Measurements from ENCODE around the gene ZNF518A. TPM values are rescaled to one million over a fixed set of nuclear protein-coding genes. Genes with fewer than 3 reads are reported as not detected.

Gene ZNF518A
- polyA plus RNA-seq (51.0 and 56.7 TPM in 2 replicates), polyA minus RNA-seq (93.0 and 107 TPM in 2 replicates)

- TF ChIP-seq CTCF (IDR thresholded peaks at IDR 0.05; ENCODE audit: poor library complexity, severe bottlenecking) = peak; percentile 10
- no peak for TF ChIP-seq SMC3 (conservative IDR thresholded peaks at IDR 0.05; ENCODE audit: poor library complexity)
- TF ChIP-seq RAD21 (conservative IDR thresholded peaks at IDR 0.05) = no peak
- peak; percentile 82 for TF ChIP-seq REST (IDR thresholded peaks at IDR 0.05; ENCODE audit: borderline replicate concordance)
- peak; percentile 36 for TF ChIP-seq EP300 (conservative IDR thresholded peaks at IDR 0.05; ENCODE audit: poor library complexity, severe bottlenecking)
- TF ChIP-seq EZH2 (IDR thresholded peaks at IDR 0.05; ENCODE audit: borderline replicate concordance, insufficient read depth, low read length, poor library complexity, severe bottlenecking) = no peak
- TF ChIP-seq POLR2AphosphoS5 (IDR thresholded peaks at IDR 0.05) = peak; percentile 86
- peak; percentile 85 for TF ChIP-seq TAF1 (IDR thresholded peaks at IDR 0.05; ENCODE audit: low read depth)
- peak; percentile 66 for TF ChIP-seq MXI1 (conservative IDR thresholded peaks at IDR 0.05; ENCODE audit: poor library complexity, severe bottlenecking)
- Histone ChIP-seq H3K27me3 (ENCODE audit: insufficient read depth, low read depth, low read length) (no peaks in the 10 kb centered on the region), H3K9ac (ENCODE audit: low read length) (peak within 1 kb of the TSS; percentile 81), H4K20me1 (ENCODE audit: insufficient read depth) (no peaks in the 10 kb centered on the region), H3F3A (ENCODE audit: insufficient read depth, low read length, poor library complexity, severe bottlenecking) (no peaks in the 10 kb centered on the region), H3K9me3 (ENCODE audit: low read length) (no peaks in the 10 kb centered on the region), H3K4me2 (ENCODE audit: low read length) (peak within 1 kb of the TSS; percentile 95), H3K36me3 (ENCODE audit: insufficient read depth, low read length) (no peaks in the 10 kb centered on the region), H3K9me2 (ENCODE audit: insufficient read depth, low read length) (no peaks in the 10 kb centered on the region), H3K79me2 (replicated peaks; ENCODE audit: insufficient read depth, low read length) (peaks cover 14% of the 10 kb centered on the region), H3K4me3 (ENCODE audit: low read length) (peak within 1 kb of the TSS; percentile 76), H3K27ac (ENCODE audit: low read length) (peak within 1 kb of the TSS; percentile 90), H2AFZ (ENCODE audit: low read depth, low read length) (peak within 1 kb of the TSS; percentile 95)
These were observed at the start of gene ZNF518A for GRCh38 chr10:96129387-96130325. Gene ZNF518A, plus strand, starts transcription at chr10:96130297. Its CDS starts 26,026 bp downstream, at chr10:96156323.

GRCh38 chr10:96082153-96082552 is 47.9 kb upstream of the ZNF518A start:
- Histone ChIP-seq H3F3A (ENCODE audit: insufficient read depth, low read length, poor library complexity, severe bottlenecking) (no peaks in the 10 kb centered on the region), H3K36me3 (ENCODE audit: insufficient read depth, low read length) (no peaks in the 10 kb centered on the region), H2AFZ (ENCODE audit: low read depth, low read length) (no peak overlapping the region), H3K79me2 (replicated peaks; ENCODE audit: insufficient read depth, low read length) (no peaks in the 10 kb centered on the region), H3K9ac (ENCODE audit: low read length) (no peak overlapping the region), H3K27ac (ENCODE audit: low read length) (peak overlapping the region; percentile 68), H3K4me3 (ENCODE audit: low read length) (peak overlapping the region; percentile 27), H4K20me1 (ENCODE audit: insufficient read depth) (no peaks in the 10 kb centered on the region), H3K4me2 (ENCODE audit: low read length) (no peak overlapping the region), H3K9me2 (ENCODE audit: insufficient read depth, low read length) (no peaks in the 10 kb centered on the region), H3K27me3 (ENCODE audit: insufficient read depth, low read depth, low read length) (no peaks in the 10 kb centered on the region), H3K9me3 (ENCODE audit: low read length) (no peaks in the 10 kb centered on the region)
- peak; percentile 85 for TF ChIP-seq POLR2AphosphoS5 (IDR thresholded peaks at IDR 0.05)
- no peak for TF ChIP-seq EZH2 (IDR thresholded peaks at IDR 0.05; ENCODE audit: borderline replicate concordance, insufficient read depth, low read length, poor library complexity, severe bottlenecking)
- TF ChIP-seq SMC3 (conservative IDR thresholded peaks at IDR 0.05; ENCODE audit: poor library complexity) = no peak
- no peak for TF ChIP-seq REST (IDR thresholded peaks at IDR 0.05; ENCODE audit: borderline replicate concordance)
- peak; percentile 92 for TF ChIP-seq EP300 (conservative IDR thresholded peaks at IDR 0.05; ENCODE audit: poor library complexity, severe bottlenecking)
- TF ChIP-seq TAF1 (IDR thresholded peaks at IDR 0.05; ENCODE audit: low read depth) = no peak
- no peak for TF ChIP-seq RAD21 (conservative IDR thresholded peaks at IDR 0.05)
- no peak for TF ChIP-seq MXI1 (conservative IDR thresholded peaks at IDR 0.05; ENCODE audit: poor library complexity, severe bottlenecking)
